ENCODE results near the gene NDUFS6. TPM values are rescaled to one million over a fixed set of nuclear protein-coding genes. Genes with fewer than 3 reads are reported as not detected.

NDUFS6 gene
- total RNA-seq, 4 donors from 2014 or later = 26.5 to 36.9 (median 34.5) TPM

GRCh38 chr5:1850324-1851154, 49.3 kb downstream of the NDUFS6 start:
- no peak for TF ChIP-seq CTCF (IDR thresholded peaks at IDR 0.05; ENCODE audit: low read depth)

- TF ChIP-seq CTCF (IDR thresholded peaks at IDR 0.05; ENCODE audit: low read depth) = no peak
Measured at GRCh38 chr5:1851290-1851934, 50.2 kb downstream of the NDUFS6 start.

- no peak for TF ChIP-seq CTCF (IDR thresholded peaks at IDR 0.05; ENCODE audit: low read depth)
Measured at GRCh38 chr5:1852324-1852947, 51.2 kb downstream of the NDUFS6 start.

- TF ChIP-seq CTCF (IDR thresholded peaks at IDR 0.05; ENCODE audit: low read depth) = no peak
Measured at GRCh38 chr5:1853531-1853930, 52.3 kb downstream of the NDUFS6 start.

- TF ChIP-seq CTCF (IDR thresholded peaks at IDR 0.05; ENCODE audit: low read depth) = no peak
Measured at GRCh38 chr5:1855075-1855474, 53.9 kb downstream of the NDUFS6 start.

GRCh38 chr5:1855596-1855995, 54.4 kb downstream of the NDUFS6 start:
- TF ChIP-seq CTCF (IDR thresholded peaks at IDR 0.05; ENCODE audit: low read depth) = no peak
